DOHH2 (cell line): ENCODE data around the gene AP5B1.

Source experiments
- H3F3A ChIP-seq: fragments of 200-600 bp; sonication (generic), shearing (Covaris generic); 2 replicates; pipeline ENCODE4 v1.6.0; 2016; ENCODE audit warnings: antibody characterized with exemption, mild to moderate bottlenecking; ENCODE audit not compliant: control insufficient read depth, insufficient read depth
- H3K27ac ChIP-seq: fragments of 200-600 bp; sonication (generic); 2 replicates; pipeline ENCODE4 v1.5.1; 2014; ENCODE audit warnings: low read depth, mild to moderate bottlenecking, low read length, moderate library complexity
- H3K27me3 ChIP-seq: fragments of 200-600 bp; sonication (generic); 2 replicates; pipeline ENCODE4 v1.6.1; 2014; ENCODE audit warnings: mild to moderate bottlenecking, low read length, mixed read lengths; ENCODE audit not compliant: control insufficient read depth
- H3K36me3 ChIP-seq: fragments of 200-600 bp; sonication (generic); 2 replicates; pipeline ENCODE4 v1.6.1; 2014; ENCODE audit warnings: mild to moderate bottlenecking, low read length, moderate library complexity, mixed read lengths; ENCODE audit not compliant: control insufficient read depth
- H3K4me1 ChIP-seq: fragments of 200-600 bp; sonication (generic); 2 replicates; pipeline ENCODE4 v1.6.1; 2014; ENCODE audit warnings: mild to moderate bottlenecking, low read length, mixed read lengths; ENCODE audit not compliant: control insufficient read depth
- H3K4me2 ChIP-seq: fragments of 200-600 bp; sonication (generic); 2 replicates; pipeline ENCODE4 v1.6.0; 2014; ENCODE audit warnings: mild to moderate bottlenecking, low read length, moderate library complexity
- H3K4me3 ChIP-seq: fragments of 200-600 bp; sonication (generic); 2 replicates; pipeline ENCODE4 v1.5.1; 2014; ENCODE audit warnings: mild to moderate bottlenecking, low read length, mixed read lengths
- H3K79me2 ChIP-seq: fragments of 200-600 bp; sonication (generic); 2 replicates; pipeline ENCODE4 v1.6.1; 2014; ENCODE audit warnings: mild to moderate bottlenecking, low read length, mixed read lengths; ENCODE audit not compliant: control insufficient read depth
- H3K9me2 ChIP-seq: fragments of 200-600 bp; sonication (generic); replicated peaks from 2 replicates; pipeline ENCODE4 v1.6.1; 2014; ENCODE audit warnings: mild to moderate bottlenecking, low read length, mixed read lengths; ENCODE audit not compliant: control insufficient read depth
- H3K9me3 ChIP-seq: fragments of 200-600 bp; sonication (generic); 2 replicates; pipeline ENCODE4 v1.6.1; 2014; ENCODE audit warnings: antibody characterized with exemption, low read length, mixed read lengths; ENCODE audit not compliant: control insufficient read depth, insufficient read depth
- H4K20me1 ChIP-seq: fragments of 200-600 bp; sonication (generic); 2 replicates; pipeline ENCODE4 v1.6.0; 2014; ENCODE audit warnings: low read depth, mild to moderate bottlenecking, antibody characterized with exemption, low read length, moderate library complexity; ENCODE audit not compliant: control insufficient read depth, insufficient read depth
- EZH2phosphoT487 ChIP-seq: fragments of 200-600 bp; sonication (generic); IDR thresholded peaks from 2 replicates; pipeline ENCODE4 v1.6.1; 2017; ENCODE audit warnings: borderline replicate concordance, mild to moderate bottlenecking, antibody characterized with exemption, low read length, moderate library complexity, mixed read lengths
- TF ChIP-seq, protein P1 (sequence below): fragments of 200-600 bp; sonication (generic); IDR thresholded peaks from one replicate; pipeline ENCODE4 v1.5.1; 2014; ENCODE audit warnings: antibody characterized with exemption, mild to moderate bottlenecking, low read depth, low read length; ENCODE audit not compliant: poor library complexity, severe bottlenecking

AP5B1 gene

DNA sequence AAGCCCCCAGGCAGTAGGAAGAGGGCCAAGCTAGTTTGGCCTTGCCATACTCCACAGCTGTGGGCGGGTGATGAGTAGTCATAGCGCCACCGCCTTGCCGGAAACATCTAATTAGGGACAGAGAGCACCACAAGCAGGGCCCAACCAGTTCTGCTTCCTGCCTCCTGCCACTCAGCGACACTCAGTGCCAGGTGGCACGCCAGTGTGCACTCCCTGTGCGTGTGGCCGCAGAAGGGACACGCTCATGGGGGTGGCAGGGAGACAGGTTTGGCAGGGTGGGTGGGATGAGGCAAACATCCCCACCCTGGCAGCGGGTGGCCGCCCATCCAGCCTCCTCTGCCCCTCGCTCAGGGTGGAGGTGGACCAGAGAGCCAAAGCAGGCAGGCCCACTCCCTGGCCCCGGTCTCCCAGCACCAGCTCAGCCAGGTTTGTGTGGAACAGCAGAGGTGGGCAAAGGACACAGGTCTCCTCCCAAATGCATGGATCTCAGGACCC, 11.0 kb upstream of the AP5B1 start:
- TF ChIP-seq, protein P1, sequence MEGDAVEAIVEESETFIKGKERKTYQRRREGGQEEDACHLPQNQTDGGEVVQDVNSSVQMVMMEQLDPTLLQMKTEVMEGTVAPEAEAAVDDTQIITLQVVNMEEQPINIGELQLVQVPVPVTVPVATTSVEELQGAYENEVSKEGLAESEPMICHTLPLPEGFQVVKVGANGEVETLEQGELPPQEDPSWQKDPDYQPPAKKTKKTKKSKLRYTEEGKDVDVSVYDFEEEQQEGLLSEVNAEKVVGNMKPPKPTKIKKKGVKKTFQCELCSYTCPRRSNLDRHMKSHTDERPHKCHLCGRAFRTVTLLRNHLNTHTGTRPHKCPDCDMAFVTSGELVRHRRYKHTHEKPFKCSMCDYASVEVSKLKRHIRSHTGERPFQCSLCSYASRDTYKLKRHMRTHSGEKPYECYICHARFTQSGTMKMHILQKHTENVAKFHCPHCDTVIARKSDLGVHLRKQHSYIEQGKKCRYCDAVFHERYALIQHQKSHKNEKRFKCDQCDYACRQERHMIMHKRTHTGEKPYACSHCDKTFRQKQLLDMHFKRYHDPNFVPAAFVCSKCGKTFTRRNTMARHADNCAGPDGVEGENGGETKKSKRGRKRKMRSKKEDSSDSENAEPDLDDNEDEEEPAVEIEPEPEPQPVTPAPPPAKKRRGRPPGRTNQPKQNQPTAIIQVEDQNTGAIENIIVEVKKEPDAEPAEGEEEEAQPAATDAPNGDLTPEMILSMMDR, result peak; percentile 30
- no peak for TF ChIP-seq EZH2phosphoT487
- Histone ChIP-seq H3K4me3 (0 out of 2 replicates have a peak overlapping the region, but pooled peaks have one; percentile 16), H3K9me2 (no peaks in the 10 kb centered on the region), H4K20me1 (no peaks in the 10 kb centered on the region), H3K27ac (no peak overlapping the region), H3F3A (no peaks in the 10 kb centered on the region), H3K27me3 (peaks cover 39% of the 10 kb centered on the region), H3K9me3 (no peaks in the 10 kb centered on the region), H3K79me2 (no peaks in the 10 kb centered on the region), H3K36me3 (no peaks in the 10 kb centered on the region), H3K4me2 (peak overlapping the region; percentile 47), H3K4me1 (peaks cover 36% of the 10 kb centered on the region)

DNA sequence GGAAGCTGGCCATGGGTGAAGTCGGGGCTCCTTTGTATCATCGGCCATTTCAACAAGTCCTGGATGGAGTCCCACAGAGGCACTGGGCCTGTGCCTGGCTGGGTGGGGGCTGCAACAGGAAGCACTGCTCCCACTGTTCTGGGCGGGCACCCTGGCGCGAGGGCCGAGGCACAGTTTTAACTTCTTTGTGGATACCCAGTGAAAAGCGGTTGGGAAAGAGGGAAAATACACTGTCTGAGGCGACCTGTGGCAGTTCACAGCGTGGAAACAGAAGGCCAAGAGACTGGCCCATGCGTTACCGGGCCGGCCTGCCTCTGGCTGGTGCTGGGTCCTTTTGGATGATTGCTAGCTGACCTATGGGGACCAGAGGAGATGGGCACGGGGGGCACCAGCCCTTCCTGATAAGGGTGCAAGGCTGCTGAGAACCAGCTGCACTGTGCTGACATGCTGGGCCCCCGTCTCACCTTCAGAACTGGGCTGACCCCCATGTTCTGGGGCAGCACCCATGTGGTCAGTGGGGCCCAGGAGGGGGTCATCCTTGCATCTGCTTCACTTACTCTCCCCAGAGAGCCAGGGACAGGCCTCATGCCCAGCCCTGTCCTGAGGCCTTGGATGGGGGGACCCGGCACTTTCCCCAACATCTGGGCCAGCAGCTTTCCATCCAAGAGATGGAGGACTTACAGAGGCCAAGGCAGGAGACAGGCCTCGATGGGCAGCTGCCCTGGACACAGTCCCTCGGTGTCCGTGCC, 10.3 kb upstream of the AP5B1 start:
- H3K36me3 ChIP-seq, result no peaks in the 10 kb centered on the region
- peak overlapping the region; percentile 47 for H3K4me2 ChIP-seq
- no peaks in the 10 kb centered on the region for H3F3A ChIP-seq
- H3K27me3 ChIP-seq, result peaks cover 40% of the 10 kb centered on the region
- TF ChIP-seq EZH2phosphoT487, result no peak
- TF ChIP-seq, protein P1, result no peak
- H4K20me1 ChIP-seq, result no peaks in the 10 kb centered on the region
- no peaks in the 10 kb centered on the region for H3K9me2 ChIP-seq
- H3K4me1 ChIP-seq, result peaks cover 39% of the 10 kb centered on the region
- no peaks in the 10 kb centered on the region for H3K79me2 ChIP-seq
- H3K9me3 ChIP-seq, result no peaks in the 10 kb centered on the region
- H3K4me3 ChIP-seq, result no peak overlapping the region
- no peak overlapping the region for H3K27ac ChIP-seq

DNA sequence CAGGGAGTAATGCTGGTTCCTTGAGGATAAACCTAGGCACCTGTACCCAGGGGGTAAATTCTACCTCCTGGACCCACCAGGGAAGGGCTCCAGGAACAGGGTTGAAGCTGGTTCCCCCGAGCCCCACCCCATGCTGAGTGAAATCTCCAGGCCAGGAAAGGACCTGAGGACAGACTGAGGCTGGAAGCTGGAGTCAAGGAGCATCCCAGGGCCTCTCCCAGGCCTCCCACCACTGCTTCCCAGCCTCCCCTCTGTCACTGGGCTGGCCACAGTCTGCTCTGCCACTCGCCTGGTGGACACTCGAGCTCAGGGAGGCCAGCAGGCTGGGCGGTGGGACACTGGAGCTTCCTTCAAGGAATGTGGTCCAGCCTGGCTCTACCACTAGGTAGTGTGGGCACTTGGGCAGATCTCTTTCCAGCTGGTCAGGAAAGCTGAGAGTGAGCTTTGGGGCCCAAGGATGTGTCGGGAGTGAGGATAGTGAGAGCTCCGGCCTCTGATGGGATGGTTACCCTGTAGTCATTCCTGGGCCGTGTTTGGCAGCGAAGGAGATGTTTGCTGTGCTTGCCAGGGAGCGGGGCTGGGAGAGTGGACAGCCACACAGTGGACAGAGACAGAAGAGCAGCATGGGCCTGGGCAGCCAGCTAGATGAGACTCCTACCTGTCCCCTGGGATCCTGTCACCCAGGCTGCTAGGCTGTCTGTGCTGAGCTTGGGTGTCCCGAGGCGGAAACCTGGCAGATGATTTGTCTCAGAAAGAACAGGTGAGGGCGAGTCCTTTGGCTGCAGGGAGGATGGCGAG, 9.5 kb upstream of the AP5B1 start:
- Histone ChIP-seq H3K4me2 (no peak overlapping the region), H3K9me3 (no peaks in the 10 kb centered on the region), H3K36me3 (no peaks in the 10 kb centered on the region), H3K79me2 (no peaks in the 10 kb centered on the region), H3F3A (no peaks in the 10 kb centered on the region), H3K27me3 (peaks cover 47% of the 10 kb centered on the region), H3K27ac (no peak overlapping the region), H4K20me1 (no peaks in the 10 kb centered on the region; the same call in 1 of the 2 replicates), H3K9me2 (no peaks in the 10 kb centered on the region), H3K4me1 (peaks cover 39% of the 10 kb centered on the region), H3K4me3 (no peak overlapping the region)
- TF ChIP-seq, protein P1, result no peak
- TF ChIP-seq EZH2phosphoT487, result no peak
